OCI-LY7 (cell line): ENCODE measurements around the gene AKAP11. TPM values are rescaled to one million over a fixed set of nuclear protein-coding genes. Genes with fewer than 3 reads are reported as not detected.

ENCODE experiments used
- BruUV-seq: library from RNA; stranded (reverse); fragments of 400-500 nt; replicated peaks from 2 replicates; lab custom pipeline; 2021; lab: Mats Ljungman, UMichigan
- CTCF ChIA-PET: fragments of 300-600 bp; sonication (Branson Sonifier 250); formaldehyde crosslinking; loops from one replicate; lab custom pipeline; 2022; ENCODE audit warnings: antibody characterized with exemption; ENCODE audit not compliant: unreplicated experiment; lab: Charles Lee
- POLR2A ChIA-PET: fragments of 300-600 bp; sonication (Branson Sonifier 250); formaldehyde crosslinking; loops from one replicate; lab custom pipeline; 2022; ENCODE audit warnings: antibody characterized with exemption; lab: Charles Lee
- DNase-seq: peaks from one replicate; pipeline ENCODE4 v3.0.0-alpha.2; 2015; ENCODE audit warnings: low spot score
- H2AFZ ChIP-seq: fragments of 200-600 bp; sonication (generic), shearing (Covaris generic); 2 replicates; pipeline ENCODE4 v1.6.1; 2014; ENCODE audit warnings: mild to moderate bottlenecking, antibody characterized with exemption, low read length, moderate library complexity
- H3K27ac ChIP-seq: fragments of 200-600 bp; sonication (generic); 2 replicates; pipeline ENCODE4 v1.5.1; 2014; ENCODE audit warnings: mixed run types, low read depth, mild to moderate bottlenecking, moderate library complexity, low read length, inconsistent platforms; ENCODE audit not compliant: poor library complexity, severe bottlenecking
- H3K36me3 ChIP-seq: fragments of 200-600 bp; sonication (generic); 2 replicates; pipeline ENCODE4 v1.6.1; 2014; ENCODE audit warnings: mild to moderate bottlenecking, antibody characterized with exemption, low read length, moderate library complexity, mixed read lengths; ENCODE audit not compliant: insufficient read depth
- H3K4me1 ChIP-seq: fragments of 200-600 bp; sonication (generic); 2 replicates; pipeline ENCODE4 v1.5.1; 2014; ENCODE audit warnings: mild to moderate bottlenecking, low read length; ENCODE audit not compliant: insufficient read depth, poor library complexity, severe bottlenecking
- H3K4me2 ChIP-seq: fragments of 200-600 bp; sonication (generic); 2 replicates; pipeline ENCODE4 v1.6.1; 2014; ENCODE audit warnings: mild to moderate bottlenecking, low read length
- H3K4me3 ChIP-seq: fragments of 200-600 bp; sonication (generic); 2 replicates; pipeline ENCODE4 v1.5.1; 2014; ENCODE audit warnings: mild to moderate bottlenecking, low read depth, low read length; ENCODE audit not compliant: poor library complexity, severe bottlenecking
- H3K79me2 ChIP-seq: fragments of 200-600 bp; sonication (generic); 2 replicates; pipeline ENCODE4 v1.6.1; 2016; ENCODE audit warnings: low read depth, mild to moderate bottlenecking, low read length, moderate library complexity, mixed read lengths; ENCODE audit not compliant: insufficient read depth
- H3K9me2 ChIP-seq: fragments of 200-600 bp; sonication (generic); 2 replicates; pipeline ENCODE4 v1.6.1; 2016; ENCODE audit warnings: mild to moderate bottlenecking, low read length, mixed read lengths; ENCODE audit not compliant: insufficient read depth
- H3K9me3 ChIP-seq: fragments of 200-600 bp; sonication (generic); 2 replicates; pipeline ENCODE4 v1.6.1; 2014; ENCODE audit warnings: mild to moderate bottlenecking, mixed run types, low read length, mixed read lengths
- H4K20me1 ChIP-seq: fragments of 200-600 bp; sonication (generic); 2 replicates; pipeline ENCODE4 v1.6.1; 2014; ENCODE audit warnings: mild to moderate bottlenecking, antibody characterized with exemption, low read length, moderate library complexity, mixed read lengths; ENCODE audit not compliant: insufficient read depth
- EZH2phosphoT487 ChIP-seq: fragments of 200-600 bp; sonication (generic); IDR thresholded peaks from 2 replicates; pipeline ENCODE4 v1.6.1; 2018; ENCODE audit warnings: low read depth, borderline replicate concordance, mild to moderate bottlenecking, mixed run types, antibody characterized with exemption, low read length, moderate library complexity, mixed read lengths
- intact Hi-C: fragments of 100-400 bp; cut with micrococcal nuclease; formaldehyde crosslinking; loops from one replicate; pipeline ENCODE4 v1.10.0; 2022; ENCODE audit not compliant: unreplicated experiment
- total RNA-seq, 2 experiments: library from RNA; depleted of rRNA in 1 of 2; stranded (reverse); fragments of >200 nt in 1 of 2; shearing (Covaris generic) in 1 of 2; gene quantifications; 2 replicates each; pipeline ENCODE4 v1.2.3, GENCODE V29; 2014 to 2022
- TF ChIP-seq, protein P1 (sequence below): fragments of 200-600 bp; sonication (generic); conservative IDR thresholded peaks from 2 replicates; pipeline ENCODE4 v1.5.1; 2014; ENCODE audit warnings: mild to moderate bottlenecking, antibody characterized with exemption, low read length, moderate library complexity, mixed read lengths

AKAP11 gene
- total RNA-seq, 2 experiments from 2014 or later = 13.6 to 29.2 TPM

DNA sequence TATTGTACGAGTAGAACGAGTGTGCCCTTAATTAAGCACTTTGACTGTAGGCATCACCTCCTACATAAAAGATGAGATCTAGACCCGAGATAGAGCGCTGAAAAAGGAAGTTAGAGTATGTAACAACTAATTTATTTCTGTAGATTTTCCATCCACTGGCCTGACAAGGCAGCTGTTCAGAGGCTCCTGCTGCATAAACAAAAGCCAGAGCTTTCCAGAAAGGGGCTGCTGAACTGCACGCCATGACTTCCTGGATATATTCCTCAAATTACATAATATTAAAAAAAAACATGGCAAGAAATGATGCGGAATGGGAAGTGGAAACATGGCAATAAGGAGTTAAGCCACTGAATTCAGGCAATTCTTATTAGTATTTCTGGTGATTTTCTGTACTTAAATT is 89.7 kb downstream of the AKAP11 start:
- BruUV-seq = no TSS peak
- ChIA-PET POLR2A (interaction anchor here (0.7 kb wide), 3 partner anchors 22 to 359 kb away, joined by 3 to 4 read pairs (median 3); no protein-coding TSS in a partner anchor), CTCF (no interaction called here)
- Histone ChIP-seq H3K9me2 (no peaks in the 10 kb centered on the region), H3K27ac (no peak overlapping the region), H3K4me2 (no peak overlapping the region), H3K9me3 (no peaks in the 10 kb centered on the region), H3K4me1 (no peaks in the 10 kb centered on the region), H3K36me3 (no peaks in the 10 kb centered on the region), H3K79me2 (no peaks in the 10 kb centered on the region), H2AFZ (no peak overlapping the region), H4K20me1 (no peaks in the 10 kb centered on the region), H3K4me3 (no peak overlapping the region)
- TF ChIP-seq EZH2phosphoT487 = no peak
- TF ChIP-seq, protein P1, sequence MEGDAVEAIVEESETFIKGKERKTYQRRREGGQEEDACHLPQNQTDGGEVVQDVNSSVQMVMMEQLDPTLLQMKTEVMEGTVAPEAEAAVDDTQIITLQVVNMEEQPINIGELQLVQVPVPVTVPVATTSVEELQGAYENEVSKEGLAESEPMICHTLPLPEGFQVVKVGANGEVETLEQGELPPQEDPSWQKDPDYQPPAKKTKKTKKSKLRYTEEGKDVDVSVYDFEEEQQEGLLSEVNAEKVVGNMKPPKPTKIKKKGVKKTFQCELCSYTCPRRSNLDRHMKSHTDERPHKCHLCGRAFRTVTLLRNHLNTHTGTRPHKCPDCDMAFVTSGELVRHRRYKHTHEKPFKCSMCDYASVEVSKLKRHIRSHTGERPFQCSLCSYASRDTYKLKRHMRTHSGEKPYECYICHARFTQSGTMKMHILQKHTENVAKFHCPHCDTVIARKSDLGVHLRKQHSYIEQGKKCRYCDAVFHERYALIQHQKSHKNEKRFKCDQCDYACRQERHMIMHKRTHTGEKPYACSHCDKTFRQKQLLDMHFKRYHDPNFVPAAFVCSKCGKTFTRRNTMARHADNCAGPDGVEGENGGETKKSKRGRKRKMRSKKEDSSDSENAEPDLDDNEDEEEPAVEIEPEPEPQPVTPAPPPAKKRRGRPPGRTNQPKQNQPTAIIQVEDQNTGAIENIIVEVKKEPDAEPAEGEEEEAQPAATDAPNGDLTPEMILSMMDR = no peak
- intact Hi-C loops = no loop called here
- DNase-seq = no peak

DNA sequence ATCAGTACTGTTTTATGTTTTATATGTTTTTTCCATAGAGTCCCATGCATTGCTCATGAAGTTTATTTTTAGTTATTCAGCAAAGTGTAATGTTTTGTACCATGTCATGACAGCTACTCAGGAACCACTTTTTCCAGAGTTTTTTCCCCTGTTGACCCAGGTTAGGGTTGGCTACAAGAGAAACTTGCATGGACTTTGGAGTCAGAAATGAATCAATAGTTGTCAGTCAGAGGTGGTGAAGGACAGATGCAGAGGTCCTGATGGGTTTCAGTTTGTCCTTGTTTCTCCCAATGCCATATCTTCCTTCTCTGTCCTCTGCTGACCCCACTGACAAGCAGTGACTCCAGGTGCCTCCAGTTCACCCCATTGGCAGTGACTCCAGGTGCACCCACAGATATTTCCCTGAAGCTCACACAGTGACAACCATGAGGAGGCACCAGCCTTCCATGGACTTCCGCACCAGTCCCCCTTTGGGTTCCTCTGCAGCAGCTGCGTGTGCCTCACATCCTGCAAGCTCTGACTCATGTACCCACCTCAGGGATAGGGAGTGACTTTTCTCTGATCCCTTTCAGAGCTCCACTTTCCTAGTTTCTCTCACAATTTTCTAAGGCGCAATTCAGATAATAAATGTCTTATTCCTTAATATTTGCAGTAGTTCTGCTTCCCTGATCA is 92.1 kb downstream of the AKAP11 start:
- Histone ChIP-seq H3K9me3 (no peaks in the 10 kb centered on the region), H3K9me2 (no peaks in the 10 kb centered on the region), H3K4me3 (no peak overlapping the region), H3K79me2 (no peaks in the 10 kb centered on the region), H4K20me1 (no peaks in the 10 kb centered on the region), H2AFZ (no peak overlapping the region), H3K36me3 (no peaks in the 10 kb centered on the region), H3K4me2 (no peak overlapping the region), H3K27ac (no peak overlapping the region), H3K4me1 (no peaks in the 10 kb centered on the region)
- ChIA-PET POLR2A (interaction anchor here (0.8 to 1.6 kb wide), 3 partner anchors 9 to 99 kb away, joined by 3 to 6 read pairs (median 4); no protein-coding TSS in a partner anchor), CTCF (no interaction called here)
- TF ChIP-seq EZH2phosphoT487 = no peak
- TF ChIP-seq, protein P1 = no peak
- intact Hi-C loops = no loop called here
- DNase-seq = no peak
- no TSS peak for BruUV-seq

DNA sequence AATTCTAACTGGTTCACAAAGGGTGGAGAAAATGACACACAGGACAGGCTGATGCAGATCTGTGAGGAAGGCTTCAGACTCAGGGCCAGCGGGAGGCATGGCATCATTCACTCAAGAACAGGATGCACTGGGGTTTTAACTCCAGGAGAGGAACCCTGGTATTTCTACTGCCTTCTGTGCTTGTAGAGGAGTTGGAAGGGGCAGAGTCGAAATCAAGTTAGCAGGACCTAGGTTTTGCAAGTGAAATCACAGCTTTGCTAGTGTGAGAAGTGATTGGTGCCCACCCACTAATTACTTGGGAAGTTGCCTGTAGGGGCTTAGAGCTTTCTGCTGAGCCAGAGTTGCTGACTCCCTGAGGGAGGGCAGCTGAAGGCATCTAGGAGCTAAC is 92.7 kb downstream of the AKAP11 start:
- no peak overlapping the region for H3K4me2 ChIP-seq
- CTCF ChIA-PET = no interaction called here
- BruUV-seq = no TSS peak

More for the DNA sequence above, 92.7 kb downstream of the AKAP11 start:
- Histone ChIP-seq H3K4me1 (no peaks in the 10 kb centered on the region), H2AFZ (no peak overlapping the region), H4K20me1 (no peaks in the 10 kb centered on the region), H3K4me3 (no peak overlapping the region), H3K36me3 (no peaks in the 10 kb centered on the region), H3K9me3 (no peaks in the 10 kb centered on the region), H3K79me2 (no peaks in the 10 kb centered on the region), H3K27ac (no peak overlapping the region), H3K9me2 (no peaks in the 10 kb centered on the region)
- no peak for TF ChIP-seq EZH2phosphoT487
- TF ChIP-seq, protein P1 = no peak
- intact Hi-C loops = no loop called here
- POLR2A ChIA-PET = interaction anchor here (0.8 to 1.6 kb wide), 3 partner anchors 9 to 99 kb away, joined by 3 to 6 read pairs (median 4); no protein-coding TSS in a partner anchor
- DNase-seq = no peak
